Fibroblast of pulmonary artery (primary cell): ENCODE data around the gene MAPK8IP3.

Experiments
- DNase-seq: peaks from one replicate; pipeline ENCODE4 v3.0.0-alpha.2; 2010; ENCODE audit warnings: low read depth
- H3K4me3 ChIP-seq: replicated peaks from 2 replicates; pipeline ENCODE4 v1.5.1; 2011; ENCODE audit warnings: low read depth, mild to moderate bottlenecking, control low read depth, low read length, moderate library complexity
- CTCF ChIP-seq: IDR thresholded peaks from 2 replicates; pipeline ENCODE4 v1.5.1; 2011; ENCODE audit warnings: mild to moderate bottlenecking, control low read depth, low read length, inconsistent platforms; ENCODE audit errors: missing control alignments

Gene MAPK8IP3

GRCh38 chr16:1723450-1724147 lies 17.6 kb downstream of the MAPK8IP3 start:
- TF ChIP-seq CTCF, result peak; percentile 76
- peak; percentile 54 for DNase-seq
- no peak overlapping the region for H3K4me3 ChIP-seq

- H3K4me3 ChIP-seq, result no peak overlapping the region
- no peak for DNase-seq
- no peak for TF ChIP-seq CTCF
Measured at GRCh38 chr16:1724491-1724890, 18.5 kb downstream of the MAPK8IP3 start.

GRCh38 chr16:1726661-1727502 lies 20.9 kb downstream of the MAPK8IP3 start:
- no peak for TF ChIP-seq CTCF
- DNase-seq, result no peak
- H3K4me3 ChIP-seq, result no peak overlapping the region

- TF ChIP-seq CTCF, result no peak
- no peak overlapping the region for H3K4me3 ChIP-seq
- DNase-seq, result no peak
Measured at GRCh38 chr16:1727651-1728624, 21.9 kb downstream of the MAPK8IP3 start.

GRCh38 chr16:1729026-1729425 lies 23.0 kb downstream of the MAPK8IP3 start:
- H3K4me3 ChIP-seq, result no peak overlapping the region
- DNase-seq, result no peak
- TF ChIP-seq CTCF, result no peak

- no peak overlapping the region for H3K4me3 ChIP-seq
- TF ChIP-seq CTCF, result no peak
- no peak for DNase-seq
Measured at GRCh38 chr16:1729445-1729844, 23.4 kb downstream of the MAPK8IP3 start.
